ENCODE measurements around the gene ECEL1.

The ECEL1 gene

DNA sequence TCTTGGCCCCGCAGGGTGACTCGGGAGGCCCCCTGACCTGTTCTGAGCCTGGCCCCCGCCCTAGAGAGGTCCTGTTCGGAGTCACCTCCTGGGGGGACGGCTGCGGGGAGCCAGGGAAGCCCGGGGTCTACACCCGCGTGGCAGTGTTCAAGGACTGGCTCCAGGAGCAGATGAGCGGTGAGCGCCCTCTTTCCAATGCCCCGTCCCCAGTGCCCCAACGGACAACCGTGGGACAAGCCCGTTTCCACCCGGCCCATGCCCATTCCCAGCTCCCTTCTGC lies 35.7 kb upstream of the ECEL1 start:
- DNase-seq (ENCODE audit: low read depth in 2 of 2), result no peak

DNA sequence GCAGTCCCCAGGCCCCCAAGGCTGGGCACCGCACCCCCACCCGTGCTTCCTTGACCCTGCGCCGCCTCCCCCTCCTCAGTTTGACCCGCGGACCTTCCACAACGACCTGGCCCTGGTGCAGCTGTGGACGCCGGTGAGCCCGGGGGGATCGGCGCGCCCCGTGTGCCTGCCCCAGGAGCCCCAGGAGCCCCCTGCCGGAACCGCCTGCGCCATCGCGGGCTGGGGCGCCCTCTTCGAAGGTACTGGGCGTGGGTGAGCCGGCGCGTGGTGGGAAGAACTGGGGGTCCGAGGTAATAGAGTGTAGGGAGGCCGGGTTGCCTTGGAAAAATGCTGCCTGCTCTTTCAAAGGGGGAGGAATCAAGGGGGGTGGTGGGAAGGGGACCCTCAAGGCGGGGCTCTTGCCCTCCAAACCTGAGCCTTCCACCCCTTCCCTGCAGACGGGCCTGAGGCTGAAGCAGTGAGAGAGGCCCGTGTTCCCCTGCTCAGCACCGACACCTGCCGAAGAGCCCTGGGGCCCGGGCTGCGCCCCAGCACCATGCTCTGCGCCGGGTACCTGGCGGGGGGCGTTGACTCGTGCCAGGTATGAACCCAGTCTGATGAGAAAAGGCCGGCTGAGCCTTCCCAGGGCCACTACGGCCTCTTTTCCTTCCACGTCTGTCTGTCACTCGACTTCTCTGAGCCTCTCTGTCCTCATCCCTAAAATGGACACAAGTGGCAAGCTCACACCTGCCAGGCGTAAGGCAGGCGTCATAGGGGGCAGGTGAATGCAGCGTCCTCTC lies 35.2 kb upstream of the ECEL1 start:
- DNase-seq (ENCODE audit: low read depth in 2 of 2), result no peak

DNA sequence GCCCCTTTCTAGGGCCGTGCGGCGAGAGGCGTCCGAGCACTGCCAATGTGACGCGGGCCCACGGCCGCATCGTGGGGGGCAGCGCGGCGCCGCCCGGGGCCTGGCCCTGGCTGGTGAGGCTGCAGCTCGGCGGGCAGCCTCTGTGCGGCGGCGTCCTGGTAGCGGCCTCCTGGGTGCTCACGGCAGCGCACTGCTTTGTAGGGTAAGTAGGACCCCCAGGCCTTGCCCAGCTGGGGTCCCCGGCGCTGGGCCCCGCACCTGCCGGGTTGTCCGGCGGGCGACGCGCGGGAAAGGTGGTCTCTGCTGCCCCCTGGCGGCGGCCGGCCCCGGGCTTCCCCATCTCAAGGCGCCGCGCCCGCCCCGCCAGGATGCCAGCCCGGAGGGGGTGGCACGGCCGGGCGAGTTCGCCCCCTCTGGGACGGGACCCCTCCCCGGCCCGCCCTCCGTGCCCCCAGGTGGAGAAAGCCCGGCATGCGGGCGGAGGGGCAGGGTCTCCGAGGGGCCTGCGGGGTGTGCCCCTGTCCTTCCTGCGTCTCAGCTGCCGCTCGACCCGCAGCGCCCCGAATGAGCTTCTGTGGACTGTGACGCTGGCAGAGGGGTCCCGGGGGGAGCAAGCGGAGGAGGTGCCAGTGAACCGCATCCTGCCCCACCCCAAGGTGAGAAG lies 34.5 kb upstream of the ECEL1 start:
- no peak for DNase-seq (ENCODE audit: low read depth in 2 of 2)

DNA sequence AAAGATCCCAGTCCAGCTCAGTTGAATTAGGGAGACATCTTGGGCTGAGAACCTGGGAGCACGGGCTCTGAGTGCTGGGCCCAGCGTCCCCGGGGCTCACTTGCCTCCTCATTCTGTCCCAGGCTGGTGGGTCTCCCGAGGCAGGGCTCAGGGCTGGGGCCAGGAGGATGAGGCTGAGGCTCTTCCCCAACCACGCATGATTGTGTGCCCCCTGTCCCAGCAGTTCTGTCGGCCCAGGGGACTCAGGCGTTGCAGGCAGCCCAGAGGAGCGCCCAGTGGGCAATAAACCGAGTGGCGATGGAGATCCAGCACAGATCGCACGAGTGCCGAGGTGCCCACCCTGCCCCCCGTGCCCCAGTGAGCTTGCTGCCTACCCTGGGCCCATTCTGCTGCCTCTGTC lies 33.5 kb upstream of the ECEL1 start:
- DNase-seq (ENCODE audit: low read depth in 2 of 2), result no peak

DNA sequence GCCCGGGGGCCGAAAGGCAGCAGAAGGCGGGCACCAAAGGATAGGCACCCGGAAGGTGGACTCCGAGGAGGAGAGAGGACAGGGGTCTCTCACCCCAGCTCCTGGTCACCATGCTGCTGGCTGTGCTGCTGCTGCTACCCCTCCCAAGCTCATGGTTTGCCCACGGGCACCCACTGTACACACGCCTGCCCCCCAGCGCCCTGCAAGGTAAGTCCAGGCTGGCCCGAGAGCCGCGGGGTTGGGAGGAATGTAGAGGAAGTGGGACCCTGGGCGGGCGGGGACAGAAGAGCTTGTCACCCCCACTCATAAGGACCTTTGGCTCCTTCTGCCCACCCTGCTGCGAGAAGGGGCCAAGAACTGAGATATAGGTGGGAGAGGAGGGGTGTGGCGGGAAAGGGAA lies 32.9 kb upstream of the ECEL1 start:
- no peak for DNase-seq (ENCODE audit: low read depth in 2 of 2)

DNA sequence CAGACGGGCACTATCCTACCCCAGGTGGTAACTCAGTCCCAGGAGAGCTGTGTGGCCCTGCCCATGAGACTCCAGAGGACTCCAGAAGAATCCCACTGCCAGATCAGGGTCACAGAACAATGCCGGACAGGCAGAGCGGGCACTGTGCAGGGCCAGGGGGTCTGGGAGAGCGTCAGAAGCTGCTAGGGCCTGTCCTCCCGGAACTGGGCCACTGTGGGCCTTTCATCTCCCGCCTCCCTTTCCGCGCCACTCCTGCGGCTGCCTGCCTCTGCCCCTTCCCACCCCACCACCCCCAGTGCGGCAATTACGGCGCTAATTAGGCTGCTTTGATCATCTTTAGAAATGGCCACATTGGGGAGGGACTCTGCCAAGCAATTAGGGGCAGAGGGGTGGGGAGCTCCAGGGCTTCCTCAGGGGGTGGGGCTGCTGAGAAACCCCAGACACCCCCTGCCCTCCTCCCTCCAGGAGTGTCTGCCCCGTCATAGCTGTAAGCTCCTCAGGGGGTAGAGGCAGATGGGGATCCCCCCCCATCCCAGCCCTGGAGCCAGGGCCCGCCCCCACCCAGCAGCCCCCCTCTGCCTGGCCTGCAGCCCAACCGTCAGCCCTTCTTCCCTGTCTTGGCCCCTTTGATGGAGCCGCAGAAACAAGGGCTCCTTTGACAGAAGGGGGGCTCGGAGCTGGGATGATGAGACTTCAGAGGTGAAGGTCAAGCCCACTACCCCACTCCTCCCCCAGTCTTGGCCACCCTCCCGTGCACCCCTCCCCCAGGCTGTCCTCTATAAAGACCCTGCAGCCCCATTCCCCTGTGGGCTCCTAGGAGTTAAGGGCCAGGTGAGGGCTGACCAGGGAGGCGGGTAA lies 32.2 kb upstream of the ECEL1 start, which contains the start of gene PRSS56:
Gene PRSS56 (plus strand): TSS at position 808 of the 858 bp plus-strand sequence. CDS start 211 bp downstream, outside the sequence.
- DNase-seq (ENCODE audit: low read depth in 2 of 2), result no peak

DNA sequence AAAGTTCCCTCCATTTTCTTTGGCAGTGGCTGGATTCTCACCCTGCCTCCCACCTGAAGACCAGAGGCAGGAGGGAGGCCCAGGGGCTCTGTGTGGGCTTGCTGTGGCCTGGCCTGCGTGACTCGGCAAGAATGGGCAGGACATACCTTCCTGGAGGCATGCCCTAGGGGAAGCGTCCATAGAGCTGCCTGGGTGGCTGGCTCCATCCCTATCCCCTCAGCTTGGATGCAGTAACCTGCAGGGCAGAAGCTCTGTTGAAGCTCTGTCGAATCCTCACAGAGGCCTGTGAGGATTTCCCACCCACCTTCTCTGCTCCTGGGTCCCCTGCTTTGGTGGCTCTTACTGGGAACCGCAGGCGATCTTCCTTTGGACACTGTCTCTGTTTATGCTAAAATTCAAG lies 31.2 kb upstream of the ECEL1 start:
- no peak for DNase-seq (ENCODE audit: low read depth in 2 of 2)

DNA sequence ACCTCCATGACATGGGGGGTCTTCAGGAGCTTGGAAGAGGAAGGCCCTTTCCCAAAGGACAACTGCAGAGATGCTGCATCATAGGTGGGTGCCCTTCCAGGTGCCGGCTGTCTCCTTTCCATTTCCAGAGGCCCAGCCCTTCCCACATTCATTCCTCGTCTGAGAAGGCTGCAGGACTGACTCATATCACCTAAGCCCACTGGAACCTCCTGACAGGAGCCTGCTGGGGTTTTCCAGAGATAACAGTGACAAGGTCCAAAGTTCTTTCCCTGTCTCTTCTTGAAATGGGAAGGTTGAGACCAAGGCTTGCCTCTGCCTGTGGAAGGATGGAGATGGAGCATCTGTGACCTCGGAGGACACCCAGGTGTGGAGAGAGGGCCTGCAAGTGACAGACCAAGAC lies 28.9 kb upstream of the ECEL1 start:
- no peak for DNase-seq (ENCODE audit: low read depth in 2 of 2)

DNA sequence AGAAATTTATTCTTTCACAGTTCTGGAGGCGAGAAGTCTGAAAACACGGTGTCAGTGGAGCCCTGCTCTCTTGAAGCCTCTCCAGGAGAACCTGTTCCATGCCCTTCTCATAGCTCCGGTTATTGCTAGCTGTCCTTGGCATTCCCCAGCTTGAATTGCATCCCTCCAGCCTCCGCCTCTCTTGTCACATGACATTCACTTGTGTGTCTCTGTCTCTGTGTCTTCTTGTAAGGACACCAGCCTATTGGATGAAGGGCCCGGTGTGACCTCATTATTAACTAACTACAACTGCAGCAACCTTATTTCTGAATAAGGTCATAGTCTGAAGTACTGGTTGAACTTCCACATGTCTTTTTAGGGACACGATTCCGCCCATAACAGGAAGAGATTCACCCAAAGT lies 28.0 kb upstream of the ECEL1 start:
- DNase-seq (ENCODE audit: low read depth in 2 of 2), result no peak

DNA sequence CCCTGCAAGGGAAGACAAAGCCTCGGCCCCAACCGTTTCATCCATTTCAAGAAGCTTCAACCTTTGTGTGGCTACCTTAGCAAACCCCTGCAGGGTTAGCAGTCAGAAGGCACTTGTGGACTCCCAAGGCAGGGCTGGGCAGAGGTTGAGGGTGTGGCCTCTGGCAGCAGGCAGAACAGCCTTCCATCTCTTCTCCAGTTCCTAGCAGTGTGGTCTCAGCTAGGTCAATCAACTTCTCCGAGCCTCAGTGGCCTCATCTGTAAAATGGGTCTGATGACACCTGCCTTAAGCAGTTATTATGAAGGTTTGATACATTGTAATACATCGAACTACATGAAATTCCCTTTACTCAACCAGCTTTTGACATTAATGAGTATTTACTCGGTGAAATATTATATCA lies 25.7 kb upstream of the ECEL1 start:
- DNase-seq (ENCODE audit: low read depth in 2 of 2), result no peak

DNA sequence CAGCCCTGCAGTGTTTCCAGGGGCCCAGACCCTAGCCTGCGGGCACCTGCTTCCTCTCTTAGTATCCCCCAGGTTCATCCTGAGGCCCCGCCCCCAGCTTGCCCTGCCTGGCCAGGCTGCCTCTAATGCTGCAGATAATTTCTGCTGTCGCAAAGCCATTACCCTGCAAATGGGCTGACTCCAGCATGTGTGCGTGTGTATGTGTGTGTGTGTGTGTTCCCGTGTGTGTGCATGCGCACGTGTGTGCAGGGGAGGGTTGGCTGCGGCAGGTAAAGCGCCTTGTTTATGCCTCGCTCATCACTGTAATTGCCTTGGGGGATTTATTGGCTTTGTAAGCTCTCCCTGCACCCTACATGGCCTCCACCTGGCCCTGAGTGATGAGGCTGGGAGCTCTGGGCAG lies 25.0 kb upstream of the ECEL1 start:
- DNase-seq (ENCODE audit: low read depth in 2 of 2), result no peak

DNA sequence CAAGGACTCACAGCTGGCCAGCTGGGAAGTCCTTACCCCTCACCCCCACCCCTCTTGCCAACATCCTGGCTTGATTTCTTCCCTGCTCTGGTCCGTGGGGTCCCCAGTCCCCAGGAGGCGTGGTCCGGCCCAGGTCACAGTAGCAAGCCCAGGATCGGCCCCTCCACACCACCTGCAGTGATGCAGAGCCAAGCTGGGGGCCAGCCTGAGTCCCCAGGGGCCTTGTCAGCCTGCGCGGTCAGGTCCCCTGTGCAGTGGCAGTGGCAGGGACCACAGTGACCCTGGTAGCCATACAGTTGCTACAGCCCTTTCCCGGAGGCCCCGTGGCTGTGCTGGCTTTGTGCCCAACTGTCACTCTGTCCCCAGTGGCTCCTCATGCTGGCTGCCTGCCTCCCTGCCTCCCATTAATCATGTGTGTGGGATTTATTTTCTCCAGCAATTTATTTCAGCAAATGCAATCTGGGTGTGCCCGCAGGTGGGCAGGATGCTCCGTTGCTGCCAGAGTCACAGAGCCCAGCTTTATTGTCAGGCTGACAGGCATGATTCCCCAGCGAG lies 23.8 kb upstream of the ECEL1 start:
- DNase-seq (ENCODE audit: low read depth in 2 of 2), result no peak

DNA sequence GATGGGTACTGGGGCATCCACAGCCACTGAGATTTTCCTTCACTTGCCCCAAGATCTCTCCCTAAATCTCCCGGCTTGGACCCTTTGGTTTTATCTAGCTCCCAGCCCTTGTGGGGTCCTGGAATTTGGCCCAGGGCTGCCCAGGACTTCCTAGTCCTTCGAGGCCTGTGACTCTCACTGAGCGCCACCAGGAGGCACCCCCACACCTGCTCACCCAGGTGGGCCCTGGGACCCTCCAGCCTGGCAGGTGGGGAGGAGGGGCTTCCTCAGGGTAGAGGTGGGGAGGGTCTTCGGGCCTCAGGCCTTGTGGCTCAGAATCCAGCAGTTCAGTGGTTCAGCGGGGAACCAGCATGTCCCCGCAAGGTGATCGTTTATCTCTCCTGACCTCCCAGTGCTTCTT lies 20.6 kb upstream of the ECEL1 start:
- no peak for DNase-seq (ENCODE audit: low read depth in 2 of 2)

DNA sequence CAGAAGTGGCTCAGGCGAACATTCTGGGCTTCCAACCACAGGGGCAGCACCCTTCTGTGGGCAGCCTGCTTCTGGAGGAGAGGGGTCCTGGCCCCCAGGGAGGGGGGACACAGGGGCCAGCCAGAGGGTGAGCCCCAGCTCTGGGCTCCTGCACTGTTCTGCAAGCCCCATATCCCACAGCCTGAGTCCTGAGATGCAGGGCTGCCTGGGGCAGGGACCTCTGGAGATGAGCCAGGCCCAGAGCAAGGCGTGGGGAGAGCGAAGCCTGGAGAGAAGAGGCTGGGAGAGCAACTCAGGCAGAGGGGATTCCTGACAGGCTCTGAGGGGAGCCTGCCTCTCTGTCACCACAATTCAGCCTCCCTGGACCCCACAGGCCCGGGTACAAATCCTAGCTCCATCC lies 19.1 kb upstream of the ECEL1 start:
- no peak for DNase-seq (ENCODE audit: low read depth in 2 of 2)

DNA sequence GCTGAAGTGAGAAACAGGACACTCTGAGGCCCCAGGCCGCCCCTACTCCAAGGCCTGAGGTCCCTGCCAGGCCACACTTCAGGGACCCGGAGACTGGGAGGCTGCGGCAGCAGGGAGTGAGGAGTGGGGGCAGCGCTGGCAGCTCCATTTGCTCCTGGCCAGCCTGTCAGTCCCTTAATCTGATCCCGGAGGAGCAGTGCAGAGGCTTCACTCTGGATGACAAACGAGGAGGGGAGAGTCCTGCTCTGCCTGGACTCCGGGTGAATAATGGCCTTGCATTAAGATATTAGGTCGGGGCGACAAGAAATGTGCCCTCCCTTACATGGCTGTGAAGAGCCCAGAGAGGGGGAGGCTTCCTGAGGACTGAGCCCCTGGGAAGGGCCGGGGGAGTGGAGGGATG lies 18.2 kb upstream of the ECEL1 start:
- DNase-seq (ENCODE audit: low read depth in 2 of 2), result no peak

DNA sequence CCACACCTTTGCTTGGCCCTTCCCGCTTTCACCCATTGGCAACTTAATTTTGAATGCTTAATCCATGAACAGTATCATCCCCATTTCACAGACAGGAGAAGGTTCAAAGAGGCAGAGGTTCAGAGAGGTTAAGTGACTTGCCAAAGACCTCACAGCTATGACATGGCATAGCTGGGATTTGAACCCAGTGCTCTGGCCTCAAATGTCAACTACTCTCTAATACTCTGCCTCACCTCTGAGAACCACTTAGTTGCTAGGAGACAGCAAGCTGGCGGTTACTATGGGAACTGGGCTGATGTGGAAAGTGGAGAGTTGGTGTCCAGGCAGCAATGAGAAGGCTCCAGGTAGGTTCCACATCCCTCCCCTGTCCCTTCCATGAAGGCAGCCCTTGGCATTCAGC lies 16.8 kb upstream of the ECEL1 start:
- no peak for DNase-seq (ENCODE audit: low read depth in 2 of 2)

DNA sequence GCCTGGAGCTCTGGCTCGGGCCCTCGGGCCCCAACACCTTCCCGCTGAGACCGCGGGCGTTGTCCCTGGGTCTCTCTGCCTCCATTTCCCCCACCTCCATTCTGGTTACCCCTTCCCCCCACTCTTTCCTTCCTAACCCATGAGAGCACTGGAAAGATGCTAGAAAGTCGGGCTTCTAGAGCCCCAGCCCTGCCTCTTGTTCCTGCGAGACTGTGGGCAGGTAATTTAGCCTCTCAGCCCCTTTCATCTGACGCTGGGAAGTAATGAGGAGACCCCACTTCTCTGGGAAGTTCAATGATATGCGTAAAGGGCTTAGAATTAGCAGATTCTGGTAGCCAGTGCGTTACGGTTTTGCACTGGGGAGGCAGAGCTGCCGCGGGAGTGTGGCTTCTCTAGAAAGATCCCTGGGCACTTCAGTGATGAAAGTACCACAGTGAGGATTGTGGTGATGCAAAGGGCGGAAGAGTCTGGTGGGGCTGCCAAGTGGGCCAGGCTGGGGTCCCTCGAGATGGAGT lies 16.2 kb upstream of the ECEL1 start:
- DNase-seq (ENCODE audit: low read depth in 2 of 2), result no peak

DNA sequence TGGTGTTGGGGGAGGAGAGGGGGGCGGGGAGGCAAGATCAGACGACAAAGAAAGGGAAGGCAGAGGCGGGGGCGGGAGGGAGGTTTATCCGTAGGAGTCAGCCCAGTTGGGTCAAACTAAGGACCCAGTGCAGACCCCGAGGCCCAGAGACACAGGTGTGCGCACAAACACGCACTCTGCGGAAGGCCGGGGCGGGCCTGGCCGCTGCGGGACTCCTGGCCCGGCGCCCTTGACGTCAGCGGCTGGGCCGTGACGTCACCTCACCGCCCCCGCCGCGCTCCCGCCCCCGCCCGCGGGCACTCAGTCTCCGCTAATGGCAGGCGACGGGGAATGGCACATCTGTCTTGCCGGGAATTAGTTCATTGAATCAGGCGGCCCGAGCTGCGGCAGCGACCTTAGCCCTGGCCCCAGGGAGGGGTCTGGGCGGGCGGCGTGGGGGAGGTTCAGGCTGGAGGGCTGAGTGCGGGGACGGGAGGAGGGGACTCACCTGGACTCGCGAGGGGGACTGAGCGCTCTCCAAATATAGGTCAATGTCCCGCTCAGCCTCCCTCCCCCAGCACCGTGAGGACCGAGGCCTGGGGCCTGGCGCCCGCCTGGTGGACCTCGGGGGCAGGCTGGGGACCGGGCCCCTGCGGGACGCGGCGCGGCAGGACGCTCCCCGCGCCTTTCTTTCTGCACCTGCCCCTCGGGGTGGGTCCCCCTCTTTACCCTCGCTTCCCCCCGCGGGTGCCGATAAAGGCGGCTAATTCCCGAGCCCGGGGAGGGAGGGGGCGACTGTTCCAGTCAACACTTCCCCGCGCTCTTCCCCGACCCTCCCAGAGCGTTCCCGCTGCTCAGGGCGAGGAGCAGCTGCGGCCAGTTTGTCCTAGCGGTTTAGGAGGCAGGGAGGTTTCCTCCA lies 15.5 kb upstream of the ECEL1 start:
- DNase-seq (ENCODE audit: low read depth in 2 of 2), result no peak

DNA sequence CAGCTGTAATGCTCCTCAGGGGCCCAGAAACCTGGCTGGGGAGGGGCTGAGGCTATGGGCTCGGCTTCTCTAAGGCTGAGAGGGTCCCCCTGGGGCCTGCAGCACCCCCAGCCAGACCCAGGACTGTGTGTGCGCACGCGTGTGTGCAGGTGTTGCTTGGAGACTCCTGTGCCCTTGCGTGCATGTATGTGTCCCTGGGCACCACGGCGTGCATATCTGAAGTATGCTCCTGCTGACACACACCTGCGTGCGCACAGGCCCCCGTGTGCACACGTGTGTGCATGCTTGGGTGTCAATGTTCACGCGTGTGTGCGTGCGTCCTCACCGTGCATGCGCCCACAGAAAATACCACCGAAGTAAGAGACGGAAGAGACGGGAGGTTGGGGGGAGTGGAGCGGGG lies 14.9 kb upstream of the ECEL1 start:
- DNase-seq (ENCODE audit: low read depth in 2 of 2), result no peak

DNA sequence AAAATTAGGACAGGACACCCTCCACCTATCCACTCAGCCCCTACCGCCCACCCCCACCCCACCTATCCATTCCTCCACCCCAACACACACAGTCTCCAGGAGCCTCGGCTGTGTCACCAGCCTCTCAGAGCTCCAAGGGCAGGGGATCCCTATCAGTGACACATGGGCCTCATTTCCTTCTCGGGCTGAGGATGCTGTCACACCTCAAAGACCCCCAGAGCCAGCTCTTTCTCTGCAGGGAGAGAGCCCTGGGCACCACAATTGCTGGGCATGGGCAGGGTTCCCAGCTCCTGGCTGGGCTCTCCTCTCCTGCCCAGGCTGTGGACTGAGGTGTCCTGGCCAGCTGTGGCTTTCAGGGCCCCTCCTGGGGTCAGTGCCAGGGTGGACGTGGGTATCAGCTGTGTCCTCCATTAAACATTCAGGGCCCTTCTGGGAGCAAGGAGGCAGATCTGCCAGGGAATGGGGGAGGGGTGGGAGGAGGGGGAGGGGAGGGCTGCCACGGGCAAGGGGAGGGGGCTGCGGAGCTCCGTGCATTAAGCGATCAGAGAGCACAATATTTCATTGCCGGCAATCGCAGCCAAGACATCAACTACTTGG lies 14.3 kb upstream of the ECEL1 start:
- no peak for DNase-seq (ENCODE audit: low read depth in 2 of 2)

DNA sequence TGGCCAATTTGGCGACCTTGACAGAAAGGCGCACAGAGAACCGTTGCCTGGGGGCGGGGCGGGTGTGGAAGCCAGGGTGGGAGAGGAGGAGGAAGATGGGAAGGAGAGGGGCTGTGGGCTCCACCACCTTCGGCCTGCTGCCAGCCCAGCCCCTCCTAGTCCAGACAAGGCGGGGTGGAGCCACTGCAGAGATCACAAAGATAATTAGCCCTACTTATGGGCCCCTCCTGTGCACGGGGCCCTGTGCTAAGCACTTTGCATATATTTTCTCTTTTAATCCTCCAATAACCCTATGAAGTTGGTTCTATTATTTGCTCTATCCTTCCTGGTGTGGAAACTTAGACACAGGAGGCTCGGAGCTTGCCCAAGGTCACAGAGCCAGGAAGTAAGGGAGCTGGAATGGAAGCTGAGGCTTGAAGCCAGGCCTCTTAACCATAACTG lies 13.7 kb upstream of the ECEL1 start:
- DNase-seq (ENCODE audit: low read depth in 2 of 2), result no peak

Data from fibroblast of skin of left quadriceps (primary cell).